Stimulated activated CD4-positive, alpha-beta T cell treated with anti-CD3 and anti-CD28 coated beads, Interleukin-15, amount 100 ng/mL, for 24 hours (primary cell): ENCODE data around the gene PLEKHG4.
A peak's percentile ranks its signal among the peaks of the same experiment; 100 is the strongest.

ENCODE experiments used
- DNase-seq: peaks from one replicate; pipeline ENCODE4 v3.0.0-alpha.2; 2020

The PLEKHG4 gene

DNA sequence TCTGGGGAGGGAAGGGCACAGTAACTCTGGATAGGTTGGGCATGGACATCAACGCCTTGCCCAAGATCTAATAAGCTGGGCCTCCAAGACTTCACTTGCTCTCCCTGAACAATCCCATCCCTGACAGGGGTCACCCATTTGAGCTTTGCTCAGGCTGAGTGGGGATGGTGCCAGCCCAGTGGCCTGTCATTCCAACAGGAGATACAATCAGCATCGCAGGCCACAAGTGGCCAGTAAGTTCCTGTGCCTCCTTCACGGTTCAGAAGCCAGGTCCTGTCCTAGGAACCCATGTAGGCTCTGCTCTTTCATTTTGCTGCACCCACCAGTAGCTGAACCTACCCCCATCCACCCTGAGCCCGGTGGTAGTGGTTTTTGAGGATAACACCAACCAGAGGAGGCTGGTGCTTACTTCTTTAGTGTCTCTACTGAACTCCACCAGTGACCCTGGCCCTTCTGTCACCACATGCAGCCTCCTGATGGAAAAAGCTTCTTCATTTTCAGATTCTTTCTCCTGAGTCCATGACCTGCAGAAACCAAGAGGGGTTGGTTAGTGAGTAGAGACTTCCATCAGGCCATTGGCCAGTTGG is 14.9 kb downstream of the PLEKHG4 start:
- no peak for DNase-seq

DNA sequence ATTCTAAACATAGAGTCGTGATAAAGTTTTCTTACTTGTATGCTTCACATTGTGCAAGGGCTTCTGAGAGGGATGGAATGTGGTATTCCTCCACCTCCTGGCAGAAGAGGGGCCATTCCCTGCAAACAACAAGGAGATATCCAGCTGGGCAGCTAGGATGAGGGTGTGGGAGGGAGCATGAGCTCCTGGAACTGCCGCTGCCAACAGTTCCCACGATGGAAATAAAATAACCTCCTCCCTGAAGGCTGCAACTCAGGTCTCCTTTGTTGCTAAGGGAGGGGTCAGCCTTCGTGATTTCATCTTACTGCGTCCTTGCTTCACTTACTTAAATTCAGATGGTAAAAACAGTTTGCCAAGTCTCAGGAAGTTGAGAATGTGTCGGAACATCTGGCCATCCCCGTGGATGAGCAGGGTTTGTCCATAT is 15.6 kb downstream of the PLEKHG4 start:
- no peak for DNase-seq

DNA sequence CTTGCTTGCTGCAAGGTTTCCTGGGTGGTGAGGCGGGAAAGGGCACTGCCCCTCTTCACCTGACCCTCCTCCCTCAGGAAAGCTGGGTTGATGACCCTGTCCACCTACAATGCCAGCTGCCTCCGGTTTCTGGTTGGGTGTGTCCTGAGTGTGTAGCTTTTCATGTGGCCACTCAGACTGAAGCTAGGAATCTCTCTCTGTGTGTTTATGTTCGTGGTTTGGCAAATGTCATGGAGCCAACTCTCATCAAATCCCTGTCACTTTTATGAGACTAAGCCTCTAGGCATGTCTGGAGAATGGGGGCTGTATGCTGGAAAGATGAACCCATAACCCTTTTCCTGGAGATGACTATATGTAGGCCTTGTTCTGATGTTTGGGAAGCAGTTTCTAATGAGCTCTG is 17.1 kb downstream of the PLEKHG4 start:
- DNase-seq: no peak

DNA sequence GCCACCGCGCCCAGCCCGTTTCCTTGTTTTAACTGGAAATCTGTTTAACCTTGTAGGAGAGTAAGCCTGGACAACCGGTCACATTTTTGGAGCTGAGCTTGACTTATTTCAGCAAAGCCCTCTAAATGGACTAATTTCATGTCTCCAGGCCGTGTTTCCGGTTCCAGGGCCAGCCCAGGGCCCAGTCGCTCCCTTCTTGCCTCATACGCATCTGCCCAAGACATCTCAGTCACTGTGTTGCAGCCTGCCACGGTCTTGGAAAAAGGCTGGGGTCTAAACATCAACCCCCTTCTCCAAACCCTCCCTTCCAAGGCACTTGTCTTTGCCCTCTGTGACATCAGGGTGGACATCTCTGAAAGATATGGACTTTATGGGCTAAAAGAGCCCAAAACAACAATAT is 18.9 kb downstream of the PLEKHG4 start:
- no peak for DNase-seq

DNA sequence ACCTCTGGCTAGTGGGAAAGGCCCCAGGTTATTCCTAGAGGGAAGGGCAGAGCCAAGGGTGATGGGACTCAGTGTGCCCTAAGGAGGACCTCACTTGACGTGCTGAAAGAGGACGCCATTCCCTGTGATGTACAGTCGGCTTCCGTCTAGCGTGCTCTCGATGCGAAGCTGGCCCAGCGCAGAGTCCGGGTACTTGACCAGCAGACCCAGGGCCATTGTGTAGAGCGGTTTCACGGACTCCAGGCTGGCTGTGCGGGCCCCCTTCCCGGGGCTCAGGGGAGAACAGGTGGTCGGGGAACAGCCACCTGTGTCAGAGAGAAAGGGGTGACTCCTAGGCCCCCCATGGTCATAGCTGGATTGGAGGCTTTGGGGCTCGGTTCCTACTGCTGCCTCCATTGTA is 19.9 kb downstream of the PLEKHG4 start:
- DNase-seq: no peak

DNA sequence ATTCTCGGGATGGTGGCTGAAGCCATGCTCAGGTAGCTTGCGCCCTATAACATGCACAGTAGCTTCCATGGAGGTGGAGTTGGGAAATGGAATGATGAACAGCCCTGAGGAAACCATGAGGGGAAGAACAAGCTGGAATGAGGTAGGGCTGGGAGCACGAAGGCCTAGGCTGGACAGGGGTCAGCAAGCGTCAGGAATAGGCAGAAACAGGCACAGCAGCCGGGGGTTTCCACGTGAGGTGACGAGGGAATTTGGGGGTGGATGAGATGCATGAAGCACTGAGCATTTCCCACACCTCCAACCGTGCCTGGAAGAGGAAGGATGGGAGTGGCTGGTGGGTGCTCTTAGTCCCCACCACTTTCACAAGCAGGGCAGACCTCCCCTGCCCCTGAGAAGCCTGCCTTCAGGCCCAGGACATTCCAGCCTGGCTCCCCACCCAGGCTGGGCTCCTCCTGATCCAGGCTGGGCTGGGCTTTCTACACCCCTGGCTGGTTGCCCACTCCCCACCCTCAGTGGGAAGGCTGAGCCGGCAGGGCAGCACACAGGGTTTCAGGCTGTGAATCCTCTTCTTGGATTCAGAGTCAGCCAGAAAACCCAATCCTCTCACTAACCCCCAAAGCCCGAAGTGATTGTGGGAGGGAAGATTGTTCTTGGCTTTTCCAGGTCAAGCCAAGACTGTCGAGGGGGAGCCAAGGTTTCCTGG is 21.9 kb downstream of the PLEKHG4 start:
- DNase-seq: no peak

DNA sequence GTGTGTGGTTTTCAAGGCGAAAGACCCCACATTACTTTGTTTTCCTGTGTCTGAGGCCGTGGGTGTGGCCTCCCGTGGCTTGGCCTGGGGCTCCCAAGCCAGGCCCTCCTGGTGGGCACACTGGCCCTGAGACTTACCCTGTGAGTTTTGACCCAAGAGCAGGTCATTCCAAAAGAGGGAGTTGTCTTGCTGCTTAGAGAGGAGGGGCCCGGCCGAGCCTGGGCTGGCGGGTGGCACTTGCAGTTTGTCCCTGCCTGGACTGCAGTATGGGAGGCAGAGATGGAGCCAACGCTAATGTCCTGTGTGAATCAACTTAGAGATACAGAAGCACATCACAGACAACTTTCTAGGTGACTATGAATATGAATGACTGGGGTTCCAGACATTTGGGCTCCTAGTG is 22.7 kb downstream of the PLEKHG4 start:
- no peak for DNase-seq

DNA sequence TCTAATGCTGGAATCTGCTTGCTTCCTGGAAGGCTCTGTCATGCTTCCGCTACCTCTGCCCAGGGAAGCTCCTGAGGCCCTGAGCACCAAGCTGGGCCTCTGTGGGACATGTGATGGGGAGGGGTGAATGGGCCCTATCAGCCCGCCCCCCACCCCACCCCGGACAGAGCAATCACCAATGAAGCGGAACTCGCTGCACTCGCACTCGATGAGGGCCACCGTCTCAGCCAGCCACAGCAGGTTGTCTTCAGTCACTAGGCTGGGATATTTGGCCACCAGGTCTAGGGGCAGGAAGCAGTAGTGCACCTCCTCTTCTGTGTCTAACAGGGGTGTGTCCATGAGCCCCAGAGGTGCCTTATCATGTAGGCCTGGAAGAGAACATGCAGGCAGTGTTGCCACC is 23.6 kb downstream of the PLEKHG4 start:
- no peak for DNase-seq

DNA sequence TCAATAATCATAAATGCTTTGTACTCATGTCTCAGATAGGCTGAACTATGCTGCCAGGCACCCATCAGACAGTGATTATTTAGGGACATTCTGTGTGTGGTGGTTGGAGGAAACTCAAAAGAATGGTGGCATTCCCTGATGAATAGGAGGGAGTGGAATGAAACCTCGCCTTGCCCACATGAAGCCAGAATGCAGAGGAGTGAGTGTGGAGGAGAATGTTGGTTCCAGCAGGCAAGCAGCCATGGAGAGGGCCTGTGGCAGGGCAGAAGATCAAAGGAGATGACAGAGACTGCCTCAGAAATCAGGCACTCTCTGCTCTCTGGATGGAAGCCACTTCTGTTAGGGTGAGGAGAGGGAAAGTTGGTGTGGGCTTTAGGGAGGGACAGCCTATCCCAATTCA is 24.7 kb downstream of the PLEKHG4 start:
- DNase-seq: no peak

DNA sequence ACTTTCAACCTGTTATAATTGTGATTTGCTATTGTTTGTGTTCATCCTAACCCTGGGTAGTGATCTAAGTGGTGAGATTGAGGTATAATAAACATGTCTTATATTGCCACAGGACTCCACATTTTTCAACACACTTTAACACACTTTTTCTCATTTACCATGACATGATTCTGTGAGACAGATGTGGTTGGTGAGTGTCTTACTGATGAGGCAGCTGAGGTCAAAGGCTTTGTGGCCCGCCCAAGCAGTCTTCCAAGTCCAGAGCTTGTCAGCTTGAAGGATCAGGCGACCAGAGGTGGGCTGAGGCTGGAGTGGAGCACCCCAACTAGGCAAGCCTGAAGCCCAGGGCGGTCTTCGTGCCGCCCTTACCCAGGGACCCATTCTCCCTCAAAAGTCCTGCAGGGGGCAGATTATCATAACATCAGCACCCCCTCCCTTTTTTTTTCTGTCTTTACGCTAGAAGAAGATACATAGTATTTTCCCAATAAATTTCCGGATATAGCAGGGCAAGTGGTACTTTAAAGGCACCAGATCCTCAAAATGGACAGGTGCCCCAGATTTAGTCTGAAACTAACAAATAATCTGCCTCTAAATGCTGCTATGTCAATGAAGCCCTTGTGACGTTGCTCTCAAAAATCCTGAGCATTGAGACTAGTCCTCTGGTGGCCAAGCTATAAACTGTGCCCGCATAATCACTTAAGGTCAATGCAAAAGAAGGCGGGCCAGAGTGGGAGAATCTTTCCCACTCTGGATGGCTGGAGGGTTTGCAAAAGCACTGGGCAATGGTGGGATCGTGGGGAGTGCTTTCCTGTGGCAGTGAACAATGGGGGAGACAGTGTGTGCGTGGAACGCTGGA is 26.1 kb downstream of the PLEKHG4 start:
- DNase-seq: no peak

DNA sequence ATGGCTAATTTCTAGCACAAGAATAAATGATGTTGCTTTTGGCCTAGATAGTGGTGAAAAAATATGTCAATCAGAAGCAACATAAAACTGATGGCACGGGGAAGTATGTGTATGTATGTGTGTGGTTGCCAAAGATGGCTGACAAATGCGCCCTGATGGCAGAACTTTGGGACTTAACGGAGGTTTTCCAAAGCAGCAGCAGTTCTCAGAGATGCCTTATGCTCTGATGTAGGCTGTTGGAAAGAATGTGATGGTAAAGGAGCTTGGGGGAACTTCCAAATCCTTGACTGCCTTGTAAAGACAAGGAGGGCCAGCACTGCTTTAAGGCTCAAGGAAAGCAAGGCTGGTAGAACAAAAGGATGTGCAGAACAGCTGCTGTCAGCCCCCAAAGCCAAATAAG is 31.2 kb downstream of the PLEKHG4 start:
- DNase-seq: no peak

DNA sequence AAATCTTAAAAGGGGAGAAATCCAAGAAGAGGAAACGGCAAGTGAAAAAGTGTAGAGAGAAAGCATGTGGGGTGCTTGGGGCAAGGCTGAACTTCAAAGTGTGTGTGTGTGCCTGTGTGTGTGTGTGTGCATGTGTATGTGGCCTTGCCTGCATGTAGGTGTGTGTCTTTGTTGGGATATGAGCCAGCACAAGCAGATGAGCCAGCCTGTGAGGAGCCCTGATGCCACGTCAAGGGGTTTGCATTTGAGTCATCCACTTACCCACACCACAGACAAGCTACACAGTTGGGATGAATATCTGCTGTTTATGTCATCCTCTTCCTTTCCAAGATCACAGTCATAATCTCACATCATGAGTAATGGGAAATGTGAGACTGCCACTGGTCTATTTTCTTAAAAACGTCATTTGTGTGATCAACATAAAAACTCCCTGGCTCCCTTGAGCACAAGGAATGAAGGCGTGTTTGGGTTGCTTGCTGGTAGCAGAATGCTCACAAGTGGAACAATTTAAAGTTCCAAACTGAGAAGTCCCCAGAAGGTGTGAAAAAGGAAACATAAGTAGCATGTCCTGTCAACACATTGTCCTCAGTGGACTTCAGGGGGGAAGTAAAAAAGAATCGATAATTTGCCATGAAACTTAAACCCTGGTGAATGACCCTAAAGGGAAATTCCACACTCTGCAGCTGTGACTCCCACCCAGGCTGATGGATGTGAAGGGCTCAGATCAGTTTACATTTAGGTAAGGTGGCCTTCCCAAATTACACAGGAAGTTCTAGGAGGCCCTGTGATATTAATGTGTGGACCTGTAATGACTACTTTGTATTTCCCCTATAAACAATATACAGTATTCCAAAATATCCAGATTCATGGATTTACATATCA is 32.5 kb downstream of the PLEKHG4 start:
- DNase-seq: peak; percentile 92

DNA sequence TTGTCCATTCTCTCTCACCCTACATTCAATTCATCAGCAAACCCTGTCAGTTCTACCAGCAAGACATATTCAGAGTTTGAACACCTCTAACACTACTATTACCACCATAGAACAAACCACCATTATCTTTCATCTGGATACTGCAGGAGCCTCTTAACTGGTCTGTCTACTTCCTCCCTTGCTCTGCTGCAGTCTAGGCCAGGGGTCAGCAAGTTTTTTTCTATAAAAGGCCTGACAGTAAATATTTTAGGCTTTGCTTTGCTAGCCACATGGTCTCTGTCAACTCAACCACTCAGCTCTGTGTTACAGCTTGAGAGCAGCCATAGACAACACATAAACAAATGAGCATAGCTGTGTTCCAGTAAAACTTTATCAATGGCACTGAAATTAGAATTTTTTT is 33.4 kb downstream of the PLEKHG4 start:
- no peak for DNase-seq

DNA sequence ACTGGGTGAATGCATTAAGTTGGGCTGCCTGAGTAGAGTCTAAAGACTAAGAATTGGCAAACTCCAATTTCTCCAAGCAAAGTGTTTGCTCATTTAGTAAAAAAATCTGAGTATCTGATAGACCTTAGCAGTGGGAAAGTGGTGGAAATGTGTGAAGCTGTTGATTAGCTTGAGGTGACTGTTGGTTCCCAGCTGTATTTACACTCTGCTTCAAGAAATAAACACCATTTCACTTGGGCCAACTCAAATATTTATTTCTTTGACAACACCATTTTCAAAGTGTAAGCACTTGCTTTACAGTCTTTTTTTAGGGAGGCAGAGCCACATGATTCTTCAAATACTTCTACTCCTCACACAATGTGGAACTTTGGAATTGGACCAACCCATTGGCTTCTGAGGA is 38.5 kb downstream of the PLEKHG4 start:
- DNase-seq: no peak

DNA sequence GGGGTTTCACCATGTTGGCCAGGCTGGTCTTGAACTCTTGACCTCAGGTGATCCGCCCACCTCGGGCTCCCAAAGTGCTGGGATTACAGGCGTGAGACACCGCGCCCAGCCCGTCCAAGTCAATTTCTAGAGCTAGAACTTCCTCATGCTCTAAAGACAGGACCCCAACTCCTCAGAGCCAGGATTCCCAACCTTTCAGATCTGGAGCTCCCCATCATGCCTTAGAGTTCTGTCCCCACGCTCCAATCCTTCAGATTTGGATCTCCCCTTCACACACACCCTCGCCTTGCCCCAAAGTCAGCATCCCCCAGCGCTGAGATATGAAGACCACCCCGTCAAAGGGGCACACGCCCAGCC is 46.8 kb downstream of the PLEKHG4 start:
- DNase-seq: no peak

DNA sequence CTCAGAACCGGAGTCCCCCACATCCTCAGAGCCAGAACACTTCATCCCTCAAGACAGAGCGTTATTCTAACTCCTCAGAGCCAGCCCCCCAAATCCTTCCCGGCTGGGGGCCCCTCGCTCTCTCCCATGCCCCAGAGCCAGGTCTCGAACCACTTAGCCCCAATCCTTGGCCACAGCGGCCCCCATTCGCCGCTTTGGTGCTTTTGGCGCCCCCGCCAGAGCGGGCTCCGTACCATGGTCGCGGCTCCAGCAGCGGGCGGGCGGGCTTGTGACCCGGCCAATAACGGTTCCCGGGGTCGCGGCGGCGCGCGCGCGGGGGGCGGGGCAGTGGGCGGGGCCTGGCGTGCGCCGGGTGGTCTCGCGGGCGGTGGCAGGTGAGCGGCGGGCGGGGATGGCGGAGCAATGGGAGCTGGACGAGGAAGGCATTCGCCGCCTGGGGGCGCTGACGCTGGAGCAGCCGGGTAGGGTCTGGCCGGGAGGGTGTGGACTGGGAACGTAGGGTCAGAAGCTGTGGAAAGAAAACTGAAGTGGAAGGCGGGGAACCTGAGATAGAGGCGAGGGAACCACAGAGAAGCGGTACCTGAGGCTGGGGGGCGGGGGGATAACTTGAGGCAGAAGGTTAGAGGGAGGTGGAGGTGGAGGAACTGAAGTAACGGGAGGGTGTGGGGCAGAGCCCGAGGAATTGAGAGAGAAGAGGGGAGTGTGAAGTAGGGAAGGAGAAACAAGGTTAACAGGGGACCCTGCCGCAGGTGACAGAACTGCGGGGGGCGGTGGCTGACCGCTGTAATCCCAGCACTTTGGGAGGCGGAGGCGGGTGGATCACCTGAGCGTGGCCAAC is 47.4 kb downstream of the PLEKHG4 start, which contains the start of the genes KCTD19 and LRRC36:
TSS of gene KCTD19 (minus strand) at position 270 of the 838 bp plus-strand sequence. CDS start at position 236, 34 bp downstream.
TSS of gene LRRC36 (plus strand) at position 344 of the 838 bp plus-strand sequence. CDS start at position 392, 48 bp downstream.
- DNase-seq: peak; percentile 79

DNA sequence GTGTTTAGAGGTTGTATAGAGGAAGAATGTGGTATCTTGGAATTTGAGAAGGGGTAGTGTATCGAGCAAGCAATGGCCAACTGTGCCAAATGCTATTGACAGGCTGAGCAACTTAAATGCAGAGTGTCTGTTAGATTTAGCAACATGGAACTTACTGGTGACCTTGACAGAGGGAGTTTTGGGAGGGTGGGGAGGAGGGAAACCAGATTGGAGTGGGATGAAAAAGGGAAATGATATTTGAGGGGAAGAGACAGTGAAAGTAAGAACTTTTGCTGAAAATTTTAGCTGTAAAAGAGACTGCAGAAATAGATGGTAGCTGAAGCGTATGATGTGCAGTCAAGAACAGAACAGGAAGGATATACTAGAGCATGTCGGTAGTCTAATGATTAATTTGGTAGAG is 48.4 kb downstream of the PLEKHG4 start:
- DNase-seq: no peak

DNA sequence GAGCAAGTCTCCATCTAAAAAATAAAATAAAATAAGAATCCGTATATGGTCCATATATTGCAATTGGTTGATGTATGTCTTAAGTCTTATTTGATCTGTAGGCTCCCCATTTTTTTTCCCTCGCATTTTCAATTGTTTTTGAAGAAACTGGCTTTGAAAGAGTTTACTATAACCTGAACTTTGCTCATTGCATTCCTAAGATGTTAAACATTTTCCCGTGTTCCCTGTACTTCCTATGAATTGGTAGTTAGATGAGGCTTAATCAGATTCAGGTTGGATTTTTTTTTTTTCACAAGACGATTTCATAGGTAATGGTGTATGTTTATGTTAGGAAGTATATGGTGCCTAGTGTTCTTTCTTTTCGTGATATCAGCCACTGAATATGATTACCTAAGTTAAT is 50.6 kb downstream of the PLEKHG4 start:
- no peak for DNase-seq

DNA sequence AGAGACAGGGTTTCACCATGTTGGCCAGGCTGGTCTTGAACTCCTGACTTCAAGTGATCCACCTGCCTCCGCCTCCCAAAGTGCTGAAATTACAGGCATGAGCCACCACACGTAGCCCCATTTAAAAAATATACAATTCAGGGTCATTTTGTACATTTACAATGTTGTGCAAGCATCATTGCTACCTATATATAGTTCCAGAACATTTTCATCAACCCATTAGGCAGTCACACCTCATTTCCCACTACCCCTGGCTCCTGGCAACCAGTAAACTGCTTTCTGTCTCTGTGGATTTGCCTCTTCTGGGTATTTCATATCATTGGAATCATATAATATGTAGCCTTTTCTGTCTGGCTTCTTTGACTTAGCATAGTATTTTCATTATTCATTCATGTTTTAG is 54.0 kb downstream of the PLEKHG4 start:
- no peak for DNase-seq

DNA sequence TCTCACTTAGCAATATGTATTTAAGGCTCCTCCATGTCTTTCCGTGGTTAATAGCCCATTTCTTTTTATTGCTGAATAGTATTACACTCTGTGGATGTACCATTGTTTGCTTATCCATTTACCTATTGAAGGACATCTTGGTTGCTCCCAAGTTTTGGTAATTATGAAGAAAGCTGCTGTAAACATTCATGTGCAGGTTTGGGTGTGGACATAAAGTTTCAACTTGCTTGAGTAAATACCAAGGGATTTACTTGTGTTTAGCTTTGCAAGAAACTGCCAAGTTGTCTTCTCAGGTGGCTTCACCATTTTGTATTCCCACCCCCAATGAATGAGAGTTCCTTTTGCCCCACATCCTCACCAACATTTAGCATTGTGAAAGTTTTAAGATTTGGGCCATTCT is 56.8 kb downstream of the PLEKHG4 start:
- no peak for DNase-seq

DNA sequence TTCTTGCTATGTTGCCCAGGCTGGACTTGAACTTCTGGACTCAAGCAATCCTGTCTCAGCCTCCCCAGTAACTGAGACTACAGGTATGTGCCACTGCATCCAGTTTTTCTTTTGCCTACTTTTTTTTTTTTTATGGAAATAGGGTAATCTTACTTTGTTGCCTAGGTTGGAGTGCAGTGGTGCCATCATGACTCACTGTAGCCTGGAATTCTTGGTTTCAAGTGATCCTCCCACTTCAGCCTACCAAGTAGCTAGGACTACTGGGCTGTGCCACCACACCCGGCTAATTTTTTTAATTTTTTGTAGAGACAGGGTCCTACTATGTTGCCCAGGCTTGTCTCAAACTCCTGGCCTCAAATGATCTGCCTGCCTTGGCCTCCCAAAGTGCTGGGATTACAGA is 57.3 kb downstream of the PLEKHG4 start:
- no peak for DNase-seq
